Measurements from ENCODE around the gene VAC14. TPM values are rescaled to one million over a fixed set of nuclear protein-coding genes. Genes with fewer than 3 reads are reported as not detected.

VAC14 gene
- total RNA-seq, 1 donor from 2014 or later = 21.0 TPM

DNA sequence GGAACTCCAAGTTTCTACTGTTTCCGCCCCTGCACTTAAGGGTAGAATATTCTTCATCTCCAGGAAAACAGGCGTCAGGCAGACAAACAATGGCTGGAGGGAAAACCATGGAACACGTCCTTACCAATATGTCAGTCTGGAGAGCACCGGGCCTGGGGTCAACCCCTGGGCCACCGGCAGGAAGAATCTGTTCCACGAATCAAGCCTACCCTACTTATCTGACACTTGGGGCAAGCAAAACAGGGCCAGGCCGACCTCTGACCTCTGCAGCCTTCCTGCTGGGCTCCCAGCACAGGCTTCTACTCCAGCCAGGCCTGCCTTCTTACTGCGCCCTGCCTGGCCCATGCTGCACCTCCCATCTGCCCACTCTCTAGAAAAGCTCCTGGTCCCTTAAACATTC, 10.1 kb downstream of the VAC14 start:
- intact Hi-C loops (cut with micrococcal nuclease) = no loop called here
- Histone ChIP-seq H3K27me3 (ENCODE audit: low read depth) (no peaks in the 10 kb centered on the region), H3K36me3 (peaks cover 10% of the 10 kb centered on the region), H3K27ac (replicated peaks) (no peak overlapping the region), H3K9me3 (replicated peaks) (no peaks in the 10 kb centered on the region), H3K4me3 (no peak overlapping the region), H3K4me1 (no peaks in the 10 kb centered on the region)
- TF ChIP-seq, protein P1, sequence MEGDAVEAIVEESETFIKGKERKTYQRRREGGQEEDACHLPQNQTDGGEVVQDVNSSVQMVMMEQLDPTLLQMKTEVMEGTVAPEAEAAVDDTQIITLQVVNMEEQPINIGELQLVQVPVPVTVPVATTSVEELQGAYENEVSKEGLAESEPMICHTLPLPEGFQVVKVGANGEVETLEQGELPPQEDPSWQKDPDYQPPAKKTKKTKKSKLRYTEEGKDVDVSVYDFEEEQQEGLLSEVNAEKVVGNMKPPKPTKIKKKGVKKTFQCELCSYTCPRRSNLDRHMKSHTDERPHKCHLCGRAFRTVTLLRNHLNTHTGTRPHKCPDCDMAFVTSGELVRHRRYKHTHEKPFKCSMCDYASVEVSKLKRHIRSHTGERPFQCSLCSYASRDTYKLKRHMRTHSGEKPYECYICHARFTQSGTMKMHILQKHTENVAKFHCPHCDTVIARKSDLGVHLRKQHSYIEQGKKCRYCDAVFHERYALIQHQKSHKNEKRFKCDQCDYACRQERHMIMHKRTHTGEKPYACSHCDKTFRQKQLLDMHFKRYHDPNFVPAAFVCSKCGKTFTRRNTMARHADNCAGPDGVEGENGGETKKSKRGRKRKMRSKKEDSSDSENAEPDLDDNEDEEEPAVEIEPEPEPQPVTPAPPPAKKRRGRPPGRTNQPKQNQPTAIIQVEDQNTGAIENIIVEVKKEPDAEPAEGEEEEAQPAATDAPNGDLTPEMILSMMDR (IDR thresholded peaks at IDR 0.05; ENCODE audit: borderline replicate concordance) = no peak
- DNase-seq = no peak

DNA sequence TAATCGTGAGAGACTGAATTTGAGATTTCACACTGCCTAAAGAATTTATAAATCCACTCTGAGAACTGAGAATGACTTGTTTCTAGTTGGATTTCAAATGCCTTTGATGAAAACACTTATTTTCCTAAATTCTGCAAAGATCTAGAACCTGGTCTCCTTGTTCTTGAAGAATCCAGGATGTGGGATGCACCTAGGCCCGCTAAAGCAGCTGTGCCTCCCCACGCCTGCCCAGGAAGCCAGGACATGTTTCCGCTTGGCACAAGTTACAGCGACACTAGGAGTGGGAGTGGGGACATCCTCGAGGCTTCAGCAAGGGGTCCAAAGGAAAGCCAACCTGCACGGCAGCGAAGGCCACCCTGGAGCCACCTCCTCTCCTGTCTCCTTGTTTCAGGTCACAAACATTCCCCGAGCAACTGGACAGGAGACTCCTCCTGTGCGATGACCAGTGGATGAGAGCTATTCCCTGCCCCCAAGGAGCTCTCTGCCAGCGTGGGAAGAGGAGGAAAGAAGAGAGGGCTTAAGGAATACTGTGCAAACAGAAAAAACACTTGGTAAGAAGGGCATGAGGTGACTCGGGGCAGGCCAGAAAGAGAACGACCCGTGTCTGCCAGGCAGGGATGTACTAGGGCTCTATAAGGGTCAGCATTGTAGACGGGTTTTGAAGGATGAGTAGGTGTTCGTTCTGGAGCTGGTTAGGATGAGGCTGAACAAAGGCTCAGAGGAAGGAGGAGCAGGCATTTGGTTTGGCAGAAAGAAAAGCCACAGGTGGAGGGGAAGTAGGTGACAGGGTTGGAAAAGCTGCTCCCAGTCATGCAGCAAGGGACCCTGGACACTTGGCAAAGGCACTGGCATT, 11.1 kb downstream of the VAC14 start:
- Histone ChIP-seq H3K4me1 (no peaks in the 10 kb centered on the region), H3K9me3 (replicated peaks) (no peaks in the 10 kb centered on the region), H3K36me3 (peaks cover 20% of the 10 kb centered on the region), H3K27me3 (ENCODE audit: low read depth) (no peaks in the 10 kb centered on the region), H3K4me3 (no peak overlapping the region), H3K27ac (replicated peaks) (no peak overlapping the region)
- TF ChIP-seq, protein P1 (IDR thresholded peaks at IDR 0.05; ENCODE audit: borderline replicate concordance) = no peak
- DNase-seq = no peak
- intact Hi-C loops (cut with micrococcal nuclease) = no loop called here

DNA sequence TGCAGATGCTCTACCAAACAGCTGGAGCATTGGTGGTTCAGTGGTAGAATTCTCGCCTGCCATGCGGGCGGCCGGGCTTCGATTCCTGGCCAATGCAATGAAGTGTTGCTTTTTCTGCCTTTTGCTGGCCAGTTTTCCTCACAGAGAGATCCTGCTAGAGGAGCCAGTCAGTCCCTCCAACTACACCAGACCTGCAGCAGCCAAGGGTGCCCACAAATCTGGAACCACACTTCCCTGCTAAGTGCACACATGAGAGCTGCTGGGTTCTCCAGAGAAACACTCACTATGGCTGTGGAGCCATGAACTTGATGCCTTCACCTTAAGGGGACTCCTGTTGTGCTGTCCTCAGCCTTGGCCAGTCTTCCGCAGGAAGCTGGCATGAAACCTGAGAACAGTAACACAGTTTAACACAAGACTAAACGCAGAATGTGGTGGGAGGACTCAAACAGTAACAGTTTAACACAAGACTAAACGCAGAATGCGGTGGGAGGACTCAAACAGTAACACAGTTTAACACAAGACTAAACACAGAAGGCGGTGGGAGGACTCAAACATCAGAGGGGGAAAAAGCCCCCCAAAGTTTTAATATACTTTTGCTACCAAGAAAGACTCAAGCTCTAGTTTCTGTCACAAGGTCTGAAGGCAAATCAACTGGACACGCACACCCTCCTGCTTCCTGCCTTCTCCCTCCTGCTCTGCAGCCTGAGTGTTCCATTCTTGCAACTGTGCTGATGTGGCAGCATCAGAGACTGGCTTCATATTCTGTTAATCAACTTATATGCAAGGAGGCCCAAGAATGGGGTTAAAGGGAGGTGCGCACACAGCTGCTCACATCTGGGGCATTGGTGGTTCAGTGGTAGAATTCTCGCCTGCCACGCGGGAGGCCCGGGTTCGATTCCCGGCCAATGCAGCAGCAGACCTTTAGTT, 12.0 kb downstream of the VAC14 start:
- peaks cover 29% of the 10 kb centered on the region for H3K36me3 ChIP-seq
- H3K9me3 ChIP-seq (replicated peaks) = no peaks in the 10 kb centered on the region
- DNase-seq = peak; percentile 53
- TF ChIP-seq, protein P1 (IDR thresholded peaks at IDR 0.05; ENCODE audit: borderline replicate concordance) = no peak
- intact Hi-C loops (cut with micrococcal nuclease) = no loop called here
- no peak overlapping the region for H3K4me3 ChIP-seq
- no peak overlapping the region for H3K27ac ChIP-seq (replicated peaks)
- H3K4me1 ChIP-seq = no peaks in the 10 kb centered on the region
- no peaks in the 10 kb centered on the region for H3K27me3 ChIP-seq (ENCODE audit: low read depth)

GRCh38 chr16:70786020-70786755, 14.8 kb downstream of the VAC14 start:
- no peak overlapping the region for H3K27ac ChIP-seq (replicated peaks)
- no peaks in the 10 kb centered on the region for H3K9me3 ChIP-seq (replicated peaks)
- intact Hi-C loops (cut with micrococcal nuclease) = no loop called here
- H3K4me3 ChIP-seq = no peak overlapping the region
- peaks cover 57% of the 10 kb centered on the region for H3K36me3 ChIP-seq
- TF ChIP-seq, protein P1 (IDR thresholded peaks at IDR 0.05; ENCODE audit: borderline replicate concordance) = no peak
- H3K27me3 ChIP-seq (ENCODE audit: low read depth) = no peaks in the 10 kb centered on the region
- no peaks in the 10 kb centered on the region for H3K4me1 ChIP-seq
- DNase-seq = no peak
